Mucosa of descending colon (tissue), 3 donors: ENCODE data around the gene HS3ST5. TPM values are rescaled to one million over a fixed set of nuclear protein-coding genes. Genes with fewer than 3 reads are reported as not detected.
"Not testable (repeated sequence)": the region's sequence is repeated elsewhere in the genome, so short reads cannot be mapped to it uniquely, and the experiment has no call there.

ENCODE experiments used
- ATAC-seq: fragments of 200-7000 bp; cut with Tn5 transposase; one replicate; pipeline ENCODE4 v1.9.1; 2020; ENCODE audit warnings: mild to moderate bottlenecking, moderate library complexity
- DNase-seq, 3 donors: peaks; one replicate each; pipeline ENCODE4 v3.0.0-alpha.2; 2020
- H3K36me3 ChIP-seq: fragments of 200-600 bp; one replicate; pipeline ENCODE4 v1.8.0; 2021; ENCODE audit warnings: low read depth, mild to moderate bottlenecking
- H3K4me1 ChIP-seq: fragments of 200-600 bp; one replicate; pipeline ENCODE4 v1.8.0; 2021; ENCODE audit warnings: low read depth, mild to moderate bottlenecking
- H3K4me3 ChIP-seq: fragments of 200-600 bp; one replicate; pipeline ENCODE4 v1.8.0; 2021; ENCODE audit warnings: mild to moderate bottlenecking
- H3K9me3 ChIP-seq: fragments of 200-600 bp; one replicate; pipeline ENCODE4 v1.8.0; 2021; ENCODE audit warnings: mild to moderate bottlenecking
- CTCF ChIP-seq: fragments of 200-600 bp; IDR thresholded peaks from one replicate; pipeline ENCODE4 v1.8.0; 2022; ENCODE audit warnings: antibody characterized with exemption, mild to moderate bottlenecking
- intact Hi-C, 2 donors: fragments of 100-400 bp; cut with DNase I in 1 of 2; cut with micrococcal nuclease in 1 of 2; formaldehyde crosslinking; loops; one replicate each; pipeline versions ENCODE4 v1.11.0 to v1.11.1; 2022; cut with DNase I, micrococcal nuclease
- total RNA-seq, 3 donors: library from RNA; stranded (reverse); fragmentation: NEBNext Ultra II Directional in 2 of 3; extraction: Animal tissue kit (Norgen Biotek cat#: 25700) in 2 of 3; gene quantifications; one replicate each; pipeline versions ENCODE4 v1.2.1 to v1.2.4, GENCODE V29; 2021 to 2023
- donor health status: DM: no; HTN: no; CAD: no; lungs with moderate emphysema.
- donor health status: DM: no; HTN: no; CAD: no.
- donor health status: DM: no; HTN: yes; CAD: no.

Gene HS3ST5
- total RNA-seq, 3 donors from 2014 or later = 0.12 to 1.0 TPM; not detected in 1

GRCh38 chr6:114030767-114031166, 312.1 kb downstream of the HS3ST5 start:
- no peak for ATAC-seq
- H3K9me3 ChIP-seq = no peaks in the 10 kb centered on the region
- no peaks in the 10 kb centered on the region for H3K36me3 ChIP-seq
- no peaks in the 10 kb centered on the region for H3K4me1 ChIP-seq
- no peak for DNase-seq
- no peak overlapping the region for H3K4me3 ChIP-seq
- intact Hi-C loops = no loop called here
- TF ChIP-seq CTCF = no peak

GRCh38 chr6:114024746-114025145, 318.1 kb downstream of the HS3ST5 start:
- no peak for TF ChIP-seq CTCF
- H3K9me3 ChIP-seq = no peaks in the 10 kb centered on the region
- H3K36me3 ChIP-seq = no peaks in the 10 kb centered on the region
- intact Hi-C loops = no loop called here
- ATAC-seq (no peak), DNase-seq (no peak)
- H3K4me3 ChIP-seq = no peak overlapping the region
- no peaks in the 10 kb centered on the region for H3K4me1 ChIP-seq

- no peaks in the 10 kb centered on the region for H3K36me3 ChIP-seq
- intact Hi-C loops = no loop called here
- ATAC-seq = no peak
These were observed 322.6 kb downstream of the HS3ST5 start for GRCh38 chr6:114020196-114020595.

GRCh38 chr6:114017146-114017545, 325.7 kb downstream of the HS3ST5 start:
- DNase-seq, H3K36me3 ChIP-seq, H3K9me3 ChIP-seq, H3K4me1 ChIP-seq, ATAC-seq, intact Hi-C loops, H3K4me3 ChIP-seq: not testable (repeated sequence)

More at GRCh38 chr6:114020196-114020595, 322.6 kb downstream of the HS3ST5 start:
- H3K9me3 ChIP-seq = no peaks in the 10 kb centered on the region
- no peak for TF ChIP-seq CTCF
- H3K4me1 ChIP-seq = no peaks in the 10 kb centered on the region
- H3K4me3 ChIP-seq = no peak overlapping the region
- DNase-seq = no peak

GRCh38 chr6:114014106-114014505, 328.7 kb downstream of the HS3ST5 start:
- intact Hi-C loops, ATAC-seq: not testable (repeated sequence)

GRCh38 chr6:114011486-114011885, 331.3 kb downstream of the HS3ST5 start:
- H3K4me1 ChIP-seq, intact Hi-C loops, H3K4me3 ChIP-seq, H3K36me3 ChIP-seq, ATAC-seq, H3K9me3 ChIP-seq: not testable (repeated sequence)
- peak in 1 of 3 donors; percentile 5 for DNase-seq

More at GRCh38 chr6:114014106-114014505, 328.7 kb downstream of the HS3ST5 start:
- DNase-seq, H3K4me1 ChIP-seq, H3K9me3 ChIP-seq, H3K36me3 ChIP-seq, H3K4me3 ChIP-seq: not testable (repeated sequence)

- H3K9me3 ChIP-seq = no peaks in the 10 kb centered on the region
- H3K4me3 ChIP-seq = no peak overlapping the region
- no peaks in the 10 kb centered on the region for H3K4me1 ChIP-seq
- no peaks in the 10 kb centered on the region for H3K36me3 ChIP-seq
- DNase-seq (no peak), ATAC-seq (peak; percentile 23)
- TF ChIP-seq CTCF = no peak
- intact Hi-C loops = no loop called here
These were observed 332.3 kb downstream of the HS3ST5 start for GRCh38 chr6:114010540-114010939.
